ENCODE data around the gene CDIP1.
"Not testable (repeated sequence)": the region's sequence is repeated elsewhere in the genome, so short reads cannot be mapped to it uniquely, and the experiment has no call there.

The CDIP1 gene

DNA sequence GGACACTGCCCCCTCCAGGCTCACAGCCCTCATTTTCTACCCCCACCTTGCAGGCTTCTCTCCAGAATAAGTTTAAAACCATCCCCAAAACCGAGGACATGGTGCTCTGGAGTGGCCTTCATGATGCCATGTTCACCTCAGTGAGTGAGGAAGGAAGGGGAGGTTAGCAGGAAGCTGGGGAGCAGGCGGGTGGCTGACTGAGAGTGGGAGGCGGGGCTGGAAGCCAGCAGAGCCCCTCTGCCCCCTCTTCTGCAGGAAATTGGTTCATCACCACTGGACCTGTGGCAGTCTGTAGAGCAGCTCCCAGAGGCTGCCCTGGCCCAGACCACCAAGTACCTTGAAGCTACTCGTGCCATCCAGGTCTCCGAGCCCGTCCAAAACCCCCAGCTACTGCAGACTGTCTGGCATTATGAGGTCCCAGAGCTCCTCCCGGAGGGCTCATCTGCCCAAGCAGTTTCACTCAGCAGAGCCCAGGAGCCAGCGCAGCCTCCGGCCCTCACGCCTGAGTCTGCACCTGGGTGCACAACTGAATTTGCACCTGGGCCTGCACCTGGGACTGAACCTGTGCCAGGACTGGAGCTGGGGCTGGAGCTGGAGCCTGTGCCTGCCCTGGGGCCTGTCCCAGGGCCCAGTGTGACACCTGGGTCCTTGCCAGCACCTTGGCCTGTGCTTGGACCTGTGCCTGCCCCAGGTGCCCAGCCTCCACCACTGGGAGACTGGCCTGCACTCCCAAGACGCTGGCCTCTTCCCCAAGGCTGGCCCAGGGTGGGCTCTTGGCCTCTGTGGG lies 36.5 kb upstream of the CDIP1 start:
- CTCF ChIA-PET = interaction anchor here (0.7 kb wide), 1 partner anchor 10 kb away, joined by 3 read pairs; no protein-coding TSS in a partner anchor
- TF ChIP-seq SUZ12 (IDR thresholded peaks at IDR 0.05) (no peak), ARNT (IDR thresholded peaks at IDR 0.05) (no peak), LEF1 (IDR thresholded peaks at IDR 0.05; ENCODE audit: borderline replicate concordance) (no peak), BHLHE40 (IDR thresholded peaks at IDR 0.05; ENCODE audit: borderline replicate concordance) (no peak), CTBP1 (IDR thresholded peaks at IDR 0.05; ENCODE audit: borderline replicate concordance) (no peak), SP1 (IDR thresholded peaks at IDR 0.05) (no peak), FOXA1 (IDR thresholded peaks at IDR 0.05) (no peak), ZNF384 (IDR thresholded peaks at IDR 0.05) (no peak), FOXM1 (IDR thresholded peaks at IDR 0.05; ENCODE audit: borderline replicate concordance) (no peak), FOXK2 (IDR thresholded peaks at IDR 0.05) (no peak), L3MBTL2 (conservative IDR thresholded peaks at IDR 0.05) (no peak), NFRKB (IDR thresholded peaks at IDR 0.05) (no peak), HDGF (IDR thresholded peaks at IDR 0.05; ENCODE audit: borderline replicate concordance) (no peak)
- POLR2A ChIA-PET = no interaction called here
- DNase-seq (ENCODE audit: extremely low spot score) = no peak

GRCh38 chr16:4573926-4574325 lies 35.4 kb upstream of the CDIP1 start:
- POLR2A ChIA-PET; DNase-seq (ENCODE audit: extremely low spot score): not testable (repeated sequence)
- CTCF ChIA-PET = interaction anchor here (1.0 kb wide), 1 partner anchor 12 kb away, joined by 5 read pairs; no protein-coding TSS in a partner anchor

DNA sequence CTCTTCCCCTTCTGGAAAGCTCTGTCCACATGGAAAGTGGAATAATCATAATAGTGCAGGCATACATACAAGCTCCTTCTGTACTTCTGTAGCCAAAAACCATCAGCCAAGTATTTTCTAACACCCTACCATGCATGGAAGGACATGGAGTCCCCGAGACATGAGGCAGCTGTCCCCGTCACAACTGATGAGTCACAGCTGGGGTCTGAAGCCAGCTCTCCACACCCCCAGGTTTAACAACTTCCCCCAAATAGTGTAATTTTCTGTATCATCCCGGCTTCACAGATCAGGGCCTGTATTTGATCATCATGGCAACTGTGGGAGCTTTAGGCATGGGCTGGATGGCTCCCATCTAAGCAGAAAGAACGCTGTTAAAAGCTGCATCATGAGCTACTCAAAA lies 34.1 kb upstream of the CDIP1 start:
- TF ChIP-seq SP1 (IDR thresholded peaks at IDR 0.05) (no peak), L3MBTL2 (conservative IDR thresholded peaks at IDR 0.05) (no peak), ZNF384 (IDR thresholded peaks at IDR 0.05) (no peak), FOXA1 (IDR thresholded peaks at IDR 0.05) (no peak), NFRKB (IDR thresholded peaks at IDR 0.05) (no peak), TARDBP (IDR thresholded peaks at IDR 0.05) (no peak), BHLHE40 (IDR thresholded peaks at IDR 0.05; ENCODE audit: borderline replicate concordance) (no peak), CTBP1 (IDR thresholded peaks at IDR 0.05; ENCODE audit: borderline replicate concordance) (no peak), ELF4 (IDR thresholded peaks at IDR 0.05) (no peak), FOXM1 (IDR thresholded peaks at IDR 0.05; ENCODE audit: borderline replicate concordance) (no peak), FOXK2 (IDR thresholded peaks at IDR 0.05) (no peak)
- TF ChIP-seq, protein P1, sequence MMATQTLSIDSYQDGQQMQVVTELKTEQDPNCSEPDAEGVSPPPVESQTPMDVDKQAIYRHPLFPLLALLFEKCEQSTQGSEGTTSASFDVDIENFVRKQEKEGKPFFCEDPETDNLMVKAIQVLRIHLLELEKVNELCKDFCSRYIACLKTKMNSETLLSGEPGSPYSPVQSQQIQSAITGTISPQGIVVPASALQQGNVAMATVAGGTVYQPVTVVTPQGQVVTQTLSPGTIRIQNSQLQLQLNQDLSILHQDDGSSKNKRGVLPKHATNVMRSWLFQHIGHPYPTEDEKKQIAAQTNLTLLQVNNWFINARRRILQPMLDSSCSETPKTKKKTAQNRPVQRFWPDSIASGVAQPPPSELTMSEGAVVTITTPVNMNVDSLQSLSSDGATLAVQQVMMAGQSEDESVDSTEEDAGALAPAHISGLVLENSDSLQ (IDR thresholded peaks at IDR 0.05) = no peak
- no peak for DNase-seq (ENCODE audit: extremely low spot score)
- CTCF ChIA-PET = interaction anchor here (1.1 kb wide), 1 partner anchor 66 kb away, joined by 3 read pairs; no protein-coding TSS in a partner anchor
- POLR2A ChIA-PET = interaction anchor here (1.4 kb wide), 1 partner anchor 44 kb away, joined by 3 read pairs; no protein-coding TSS in a partner anchor

DNA sequence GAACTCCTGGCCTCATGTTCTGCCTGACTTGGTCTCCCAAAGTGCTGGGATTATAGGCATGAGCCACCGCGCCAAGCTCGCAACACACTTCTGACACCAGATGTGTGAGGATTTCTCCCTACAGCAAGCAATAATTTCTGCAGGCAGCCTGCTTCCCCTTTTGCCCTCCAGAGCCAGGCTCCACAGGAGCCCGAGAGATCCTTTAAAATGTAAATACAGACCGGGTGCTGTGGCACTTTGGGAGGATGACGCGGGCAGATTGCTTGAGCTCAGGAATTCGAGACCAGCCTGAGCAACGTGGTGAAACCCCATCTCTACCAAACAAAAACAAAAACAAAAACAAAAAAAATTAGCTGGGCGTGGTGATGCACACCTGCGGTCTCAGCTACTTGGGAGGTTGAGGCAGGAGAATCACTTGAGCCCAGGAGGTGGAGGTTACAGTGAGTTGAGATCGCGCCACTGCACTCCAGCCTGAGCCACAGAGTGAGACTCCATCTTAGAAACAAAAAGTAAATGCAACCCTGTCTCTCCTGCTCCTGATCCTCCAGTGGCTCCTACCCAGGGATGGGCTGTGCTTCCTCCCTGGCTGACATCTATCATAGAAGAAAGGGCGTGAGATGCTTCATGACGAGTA lies 32.2 kb upstream of the CDIP1 start:
- TF ChIP-seq HDGF (IDR thresholded peaks at IDR 0.05; ENCODE audit: borderline replicate concordance) = no peak
- no peak for TF ChIP-seq ARNT (IDR thresholded peaks at IDR 0.05)
- TF ChIP-seq FOXA1 (IDR thresholded peaks at IDR 0.05) = no peak
- no peak for TF ChIP-seq SUZ12 (IDR thresholded peaks at IDR 0.05)
- no peak for TF ChIP-seq SP1 (IDR thresholded peaks at IDR 0.05)
- no peak for TF ChIP-seq BHLHE40 (IDR thresholded peaks at IDR 0.05; ENCODE audit: borderline replicate concordance)
- DNase-seq (ENCODE audit: extremely low spot score) = no peak
- POLR2A ChIA-PET = no interaction called here
- CTCF ChIA-PET = interaction anchor here (0.7 to 1.7 kb wide), 2 partner anchors 15 to 21 kb away, joined by 6 read pairs; no protein-coding TSS in a partner anchor

- TF ChIP-seq FOXM1 (IDR thresholded peaks at IDR 0.05; ENCODE audit: borderline replicate concordance) = no peak
- no peak for TF ChIP-seq FOXK2 (IDR thresholded peaks at IDR 0.05)
- TF ChIP-seq, protein P1 (IDR thresholded peaks at IDR 0.05) = no peak
- no peak for TF ChIP-seq ZNF384 (IDR thresholded peaks at IDR 0.05)
- no peak for TF ChIP-seq HDGF (IDR thresholded peaks at IDR 0.05; ENCODE audit: borderline replicate concordance)
- no peak for TF ChIP-seq L3MBTL2 (conservative IDR thresholded peaks at IDR 0.05)
- no peak for TF ChIP-seq SP1 (IDR thresholded peaks at IDR 0.05)
- no peak for TF ChIP-seq ARNT (IDR thresholded peaks at IDR 0.05)
- TF ChIP-seq BHLHE40 (IDR thresholded peaks at IDR 0.05; ENCODE audit: borderline replicate concordance) = no peak
- TF ChIP-seq SUZ12 (IDR thresholded peaks at IDR 0.05) = no peak
- TF ChIP-seq CTBP1 (IDR thresholded peaks at IDR 0.05; ENCODE audit: borderline replicate concordance) = no peak
- TF ChIP-seq ELF4 (IDR thresholded peaks at IDR 0.05) = no peak
- TF ChIP-seq NFRKB (IDR thresholded peaks at IDR 0.05) = no peak
- ChIA-PET POLR2A (no interaction called here), CTCF (interaction anchor here (0.7 to 1.7 kb wide), 2 partner anchors 16 to 20 kb away, joined by 6 read pairs; no protein-coding TSS in a partner anchor)
- no peak for DNase-seq (ENCODE audit: extremely low spot score)
Measured at GRCh38 chr16:4570086-4570485, 31.5 kb upstream of the CDIP1 start.

DNA sequence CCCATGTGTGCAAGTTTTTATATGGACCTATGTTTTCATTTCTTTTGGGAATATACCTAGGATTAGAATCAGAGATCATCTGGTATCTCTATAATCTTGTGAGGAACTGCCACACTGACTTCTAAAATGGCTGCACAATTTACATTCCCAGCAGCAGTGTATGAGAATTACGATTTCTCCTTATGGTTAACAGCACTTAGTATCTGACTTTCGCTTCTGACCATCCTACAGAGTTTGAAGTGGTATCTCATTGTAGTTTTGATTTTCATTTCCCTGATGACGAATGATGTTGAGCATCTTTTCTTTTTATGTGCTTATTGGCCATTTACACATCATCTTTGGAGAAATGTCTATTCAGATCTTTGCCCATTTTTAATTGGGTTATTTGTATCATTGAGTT lies 27.6 kb upstream of the CDIP1 start:
- no peak for DNase-seq (ENCODE audit: extremely low spot score)
- POLR2A ChIA-PET = no interaction called here
- TF ChIP-seq NFRKB (IDR thresholded peaks at IDR 0.05) (no peak), ARNT (IDR thresholded peaks at IDR 0.05) (no peak), CTBP1 (IDR thresholded peaks at IDR 0.05; ENCODE audit: borderline replicate concordance) (no peak), L3MBTL2 (conservative IDR thresholded peaks at IDR 0.05) (no peak), SP1 (IDR thresholded peaks at IDR 0.05) (no peak), FOXM1 (IDR thresholded peaks at IDR 0.05; ENCODE audit: borderline replicate concordance) (no peak), HDGF (IDR thresholded peaks at IDR 0.05; ENCODE audit: borderline replicate concordance) (no peak)
- CTCF ChIA-PET = no interaction called here
